Heart left ventricle (tissue), 16 donors: ENCODE results near the gene TLE1. TPM values are rescaled to one million over a fixed set of nuclear protein-coding genes. Genes with fewer than 3 reads are reported as not detected.

Experiments
- ATAC-seq, 4 donors: fragments of 200-7000 bp; cut with Tn5 transposase; one replicate each; pipeline ENCODE4 v1.9.1; 2020 to 2022; ENCODE audit warnings: moderate library complexity in 4 of 4, mild to moderate bottlenecking in 3 of 4, moderate number of reproducible peaks in 1 of 4
- DNase-seq, 5 donors: peaks; one replicate each; pipeline ENCODE4 v3.0.0-alpha.2; 2020
- H3K27ac ChIP-seq, 12 donors: fragments of 200-600 bp; sonication (generic) in 4 of 12; one replicate each; pipeline versions ENCODE4 v1.5.0 to v1.8.0; 2016 to 2022; ENCODE audit warnings: mild to moderate bottlenecking in 2 of 12
- H3K27me3 ChIP-seq, 9 donors: fragments of 200-600 bp; sonication (generic) in 2 of 9; one replicate each; pipeline versions ENCODE4 v1.5.1 to v1.8.0; 2016 to 2022; ENCODE audit warnings: mild to moderate bottlenecking in 3 of 9
- H3K36me3 ChIP-seq, 9 donors: fragments of 200-600 bp; sonication (generic) in 2 of 9; one replicate each; pipeline versions ENCODE4 v1.5.0 to v1.8.0; 2018 to 2022; ENCODE audit warnings: mild to moderate bottlenecking in 2 of 9
- H3K4me1 ChIP-seq, 12 donors: fragments of 200-600 bp; sonication (generic) in 4 of 12; one replicate each; pipeline versions ENCODE4 v1.5.0 to v1.8.0; 2016 to 2022; ENCODE audit warnings: mild to moderate bottlenecking in 3 of 12
- H3K4me3 ChIP-seq, 12 donors: fragments of 200-600 bp; sonication (generic) in 4 of 12; one replicate each; pipeline versions ENCODE4 v1.5.0 to v1.8.0; 2017 to 2022; ENCODE audit warnings: mild to moderate bottlenecking in 9 of 12, moderate library complexity in 4 of 12
- H3K9me3 ChIP-seq, 12 donors: fragments of 200-600 bp; sonication (generic) in 4 of 12; one replicate each; pipeline versions ENCODE4 v1.5.0 to v1.8.0; 2016 to 2022; ENCODE audit warnings: mild to moderate bottlenecking in 1 of 12
- CTCF ChIP-seq, 12 donors: fragments of 200-600 bp; sonication (generic) in 4 of 12; IDR thresholded peaks; one replicate each; pipeline versions ENCODE4 v1.5.0 to v1.8.0; 2018 to 2022; ENCODE audit warnings: antibody characterized with exemption in 12 of 12, mild to moderate bottlenecking in 5 of 12
- POLR2A ChIP-seq, 2 donors: fragments of 450-650 bp; IDR thresholded peaks; one replicate each; pipeline ENCODE4 v1.6.1; 2017; ENCODE audit warnings: antibody characterized with exemption in 2 of 2, mild to moderate bottlenecking in 2 of 2, moderate library complexity in 2 of 2
- WGBS, 4 donors: extraction: QIAGEN DNeasy Blood & Tissue Kit in 2 of 4; methylation state at CpG; one replicate each; pipeline versions ENCODE4 v1.1.5 to v1.1.7; 2013 to 2018; 5-methylcytosine and 5-hydroxymethylcytosine counted together
- intact Hi-C, 10 donors: fragments of 100-400 bp; cut with DNase I; formaldehyde crosslinking; loops; one replicate each; pipeline versions ENCODE4 v1.11.1 to v1.14.2; 2022
- polyA plus RNA-seq, 2 donors: library from polyadenylated mRNA; stranded (reverse); fragments of 200-250 nt; gene quantifications; one replicate each; pipeline ENCODE4 v1.2.3, GENCODE V29; 2013
- total RNA-seq, 9 donors: library from RNA; depleted of rRNA in 2 of 9; stranded (reverse); fragments of >200 nt in 2 of 9; fragmentation: NEBNext Ultra II Directional in 3 of 9; extraction: Animal tissue kit (Norgen Biotek cat#: 25700) in 3 of 9; gene quantifications; one replicate each; pipeline versions ENCODE4 v1.1.0 to v1.2.4, GENCODE V29; 2016 to 2023
- donor health status: ischemic (EF 13 %, LVEDD 7.1; RV severe dilation, severe dysfunction).
- donor health status: healthy with polysubstance abuse.
- donor health status: DM: no; HTN: yes; CAD: no.
- donor health status: DM: no; HTN: no; CAD: no.
- donor health status: ischemic (EF 25% LVEDD 6.9; RV normal size, moderate dysfunction).
- donor health status: ischemic (EF 25% LVEDD 5.7; RV mildly dilated, moderate dysfunction).
- donor health status: healthy.
- donor health status: DM: yes; HTN: yes; CAD: no.
- donor health status: ischemic (EF 35%, LVEDD 5.7; RV mildly dilated, moderate dysfunction).
- donor health status: nonischemic (EF 11% LVEDD 7.7; RV severe dilation, severe dysfunction).
- donor health status: DM: yes; HTN: yes; CAD: no.
- donor health status: PGD.
- donor health status: ischemic (EF 29% LVEDD 5.4; RV normal size, mild dysfunction).
- donor health status: nonischemic (EF 23%, LVEDD 6.1; RV moderate dilation, normal function).

Gene TLE1
- total and polyA plus RNA-seq, 11 donors: 6.2 to 25.4 (median 9.8) TPM

GRCh38 chr9:81575956-81576355 lies 113.4 kb downstream of the TLE1 start:
- Histone ChIP-seq H3K9me3 (no peaks in the 10 kb centered on the region), H3K36me3 (peaks cover 0 to under 1% (median 0%) of the 10 kb centered on the region in 9 donors), H3K27ac (no peak overlapping the region), H3K4me3 (no peak overlapping the region), H3K4me1 (no peaks in the 10 kb centered on the region), H3K27me3 (no peaks in the 10 kb centered on the region)
- no peak for ATAC-seq
- no peak for DNase-seq
- WGBS, 4 donors: 29 to 66% (median 50%) methylated on average over 2 of the region's 2 CpGs
- intact Hi-C loops: no loop called here
- TF ChIP-seq POLR2A (IDR thresholded peaks at IDR 0.05) (no peak), CTCF (IDR thresholded peaks at IDR 0.05) (no peak)

- H3K27me3 ChIP-seq: no peaks in the 10 kb centered on the region
- TF ChIP-seq CTCF (IDR thresholded peaks at IDR 0.05): no peak
- TF ChIP-seq POLR2A (IDR thresholded peaks at IDR 0.05): no peak
- ATAC-seq (no peak), DNase-seq (no peak)
- H3K4me1 ChIP-seq: no peaks in the 10 kb centered on the region
- no peaks in the 10 kb centered on the region for H3K9me3 ChIP-seq
- H3K36me3 ChIP-seq: no peaks in the 10 kb centered on the region
- 86 to 89% (median 88%) methylated on average over 2 of the region's 2 CpGs for WGBS, 4 donors
- intact Hi-C loops: no loop called here
- H3K27ac ChIP-seq: no peak overlapping the region
- no peak overlapping the region for H3K4me3 ChIP-seq
Measured at GRCh38 chr9:81574405-81574804, 114.9 kb downstream of the TLE1 start.

GRCh38 chr9:81573415-81574321 lies 115.7 kb downstream of the TLE1 start:
- ATAC-seq (no peak), DNase-seq (no peak)
- Histone ChIP-seq H3K4me1 (no peaks in the 10 kb centered on the region), H3K4me3 (no peak overlapping the region), H3K36me3 (no peaks in the 10 kb centered on the region), H3K27me3 (no peaks in the 10 kb centered on the region), H3K9me3 (no peaks in the 10 kb centered on the region), H3K27ac (no peak overlapping the region)
- TF ChIP-seq CTCF (IDR thresholded peaks at IDR 0.05) (no peak), POLR2A (IDR thresholded peaks at IDR 0.05) (no peak)
- intact Hi-C loops: no loop called here
- WGBS, 4 donors: 67 to 73% (median 71%) methylated on average over 14 of the region's 14 CpGs

- no peaks in the 10 kb centered on the region for H3K27me3 ChIP-seq
- DNase-seq (no peak), ATAC-seq (no peak)
- 94 to 95% (median 94%) methylated on average over 4 of the region's 4 CpGs for WGBS, 4 donors
- intact Hi-C loops: no loop called here
- H3K36me3 ChIP-seq: no peaks in the 10 kb centered on the region
- H3K4me1 ChIP-seq: no peaks in the 10 kb centered on the region
- no peak overlapping the region for H3K27ac ChIP-seq
- H3K9me3 ChIP-seq: no peaks in the 10 kb centered on the region
- TF ChIP-seq CTCF (IDR thresholded peaks at IDR 0.05) (no peak), POLR2A (IDR thresholded peaks at IDR 0.05) (no peak)
- H3K4me3 ChIP-seq: no peak overlapping the region
Measured at GRCh38 chr9:81570083-81570482, 119.3 kb downstream of the TLE1 start.
